Liver (tissue), 9 donors: ENCODE data around the gene SASH1. TPM values are rescaled to one million over a fixed set of nuclear protein-coding genes. Genes with fewer than 3 reads are reported as not detected.

Source experiments
- DNase-seq: peaks from one replicate; pipeline ENCODE4 v3.0.0-alpha.2; 2017; ENCODE audit warnings: low spot score
- H3K27ac ChIP-seq, 2 donors: one replicate each; pipeline ENCODE4 v1.7.0; 2013; ENCODE audit warnings: inconsistent platforms in 2 of 2, low read length in 2 of 2, control low read depth in 1 of 2, low read depth in 1 of 2, mild to moderate bottlenecking in 1 of 2
- H3K27me3 ChIP-seq, 4 donors: one replicate each; pipeline versions ENCODE4 v1.6.1 to v1.7.0; 2013; ENCODE audit warnings: low read length in 3 of 4, inconsistent platforms in 1 of 4, mild to moderate bottlenecking in 1 of 4, moderate library complexity in 1 of 4; ENCODE audit not compliant: control insufficient read depth in 4 of 4, insufficient read depth in 4 of 4
- H3K36me3 ChIP-seq, 4 donors: one replicate each; pipeline versions ENCODE4 v1.6.1 to v1.7.0; 2013; ENCODE audit warnings: low read length in 3 of 4, mild to moderate bottlenecking in 3 of 4, low read depth in 1 of 4, moderate library complexity in 1 of 4; ENCODE audit not compliant: control insufficient read depth in 4 of 4, insufficient read depth in 3 of 4
- H3K4me1 ChIP-seq, 4 donors: one replicate each; pipeline versions ENCODE4 v1.6.1 to v1.7.0; 2013; ENCODE audit warnings: low read length in 3 of 4, mild to moderate bottlenecking in 3 of 4, moderate library complexity in 1 of 4; ENCODE audit not compliant: control insufficient read depth in 4 of 4, insufficient read depth in 4 of 4
- H3K4me3 ChIP-seq, 3 donors: one replicate each; pipeline versions ENCODE4 v1.6.1 to v1.7.0; 2013; ENCODE audit warnings: low read length in 3 of 3, control low read depth in 1 of 3, low read depth in 1 of 3, mild to moderate bottlenecking in 1 of 3
- H3K9ac ChIP-seq, 2 donors: one replicate each; pipeline ENCODE4 v1.7.0; 2013; ENCODE audit warnings: low read length in 2 of 2, mild to moderate bottlenecking in 2 of 2, moderate library complexity in 2 of 2, control low read depth in 1 of 2, low read depth in 1 of 2
- H3K9me3 ChIP-seq, 4 donors: one replicate each; pipeline versions ENCODE4 v1.6.1 to v1.7.0; 2013; ENCODE audit warnings: low read length in 3 of 4; ENCODE audit not compliant: control insufficient read depth in 4 of 4
- ATF3 ChIP-seq: IDR thresholded peaks from 2 replicates; pipeline ENCODE4 v1.6.1; 2016; ENCODE audit warnings: antibody characterized with exemption
- CTCF ChIP-seq: fragments of 150-350 bp; IDR thresholded peaks from 2 replicates; pipeline ENCODE4 v1.5.1; 2017; ENCODE audit warnings: improper control_type of control experiment, low read depth, low read length; ENCODE audit not compliant: missing input control
- EGR1 ChIP-seq, 2 donors: IDR thresholded peaks; 2 replicates each; pipeline ENCODE4 v1.6.1; 2016 to 2018; ENCODE audit warnings: antibody characterized with exemption in 2 of 2, low read depth in 2 of 2
- FOXA1 ChIP-seq: IDR thresholded peaks from 2 replicates; pipeline ENCODE4 v1.6.1; 2016; ENCODE audit warnings: antibody characterized with exemption
- FOXA2 ChIP-seq: IDR thresholded peaks from 2 replicates; pipeline ENCODE4 v1.6.1; 2016; ENCODE audit warnings: antibody characterized with exemption
- HNF4A ChIP-seq, 2 donors: conservative IDR thresholded peaks; 2 replicates each; pipeline ENCODE4 v1.6.1; 2016; ENCODE audit warnings: antibody characterized with exemption in 2 of 2, mild to moderate bottlenecking in 2 of 2
- HNF4G ChIP-seq: IDR thresholded peaks from 2 replicates; pipeline ENCODE4 v1.6.1; 2016; ENCODE audit warnings: antibody characterized with exemption
- JUND ChIP-seq, 2 donors: IDR thresholded peaks; 2 replicates each; pipeline ENCODE4 v1.6.1; 2016; ENCODE audit warnings: antibody characterized with exemption in 2 of 2
- MAX ChIP-seq: IDR thresholded peaks from 2 replicates; pipeline ENCODE4 v1.6.1; 2016; ENCODE audit warnings: antibody characterized with exemption
- NR2F2 ChIP-seq: IDR thresholded peaks from 2 replicates; pipeline ENCODE4 v1.6.1; 2016; ENCODE audit warnings: antibody characterized with exemption
- RAD21 ChIP-seq, 2 donors: IDR thresholded peaks; 2 replicates each; pipeline ENCODE4 v1.6.1; 2016; ENCODE audit warnings: antibody characterized with exemption in 2 of 2, mild to moderate bottlenecking in 2 of 2
- REST ChIP-seq: IDR thresholded peaks from 2 replicates; pipeline ENCODE4 v1.6.1; 2016; ENCODE audit warnings: antibody characterized with exemption, mild to moderate bottlenecking
- RXRA ChIP-seq, 2 donors: IDR thresholded peaks; 2 replicates each; pipeline ENCODE4 v1.6.1; 2017 to 2018; ENCODE audit warnings: antibody characterized with exemption in 2 of 2, mild to moderate bottlenecking in 1 of 2
- SP1 ChIP-seq: IDR thresholded peaks from 2 replicates; pipeline ENCODE4 v1.6.1; 2018; ENCODE audit warnings: antibody characterized with exemption, mild to moderate bottlenecking
- TAF1 ChIP-seq: conservative IDR thresholded peaks from 2 replicates; pipeline ENCODE4 v1.6.1; 2016; ENCODE audit warnings: antibody characterized with exemption, mild to moderate bottlenecking
- YY1 ChIP-seq: IDR thresholded peaks from 2 replicates; pipeline ENCODE4 v1.6.1; 2016; ENCODE audit warnings: antibody characterized with exemption, mild to moderate bottlenecking
- ZBTB33 ChIP-seq: IDR thresholded peaks from 2 replicates; pipeline ENCODE4 v1.6.1; 2016; ENCODE audit warnings: antibody characterized with exemption
- WGBS: extraction: QIAGEN DNeasy Blood & Tissue Kit; methylation state at CpG from one replicate; pipeline ENCODE4 v1.1.7; 2013; 5-methylcytosine and 5-hydroxymethylcytosine counted together
- polyA plus RNA-seq, 2 donors: library from polyadenylated mRNA; stranded (reverse) in 1 of 2; unstranded in 1 of 2; fragments of 200-250 nt in 1 of 2; fragments of >200 nt in 1 of 2; fragmentation: Nextera tagmentation in 1 of 2; extraction: Ambion mirVana in 1 of 2; gene quantifications; one replicate each; pipeline versions ENCODE4 v1.2.1 to v1.2.3, GENCODE V29; 2013 to 2015
- total RNA-seq, 2 donors: library from RNA; depleted of rRNA; stranded (reverse); fragments of >200 nt; gene quantifications; one replicate each; pipeline ENCODE4 v1.2.3, GENCODE V29; 2014
- donor health status: healthy.
- donor health status: healthy.
- donor health status: healthy.
- donor health status: healthy.
- donor health status: healthy.

Gene SASH1
- total and polyA plus RNA-seq, 4 donors = 3.5 to 16.4 (median 7.6) TPM

GRCh38 chr6:148502773-148503135 is 160.1 kb downstream of the SASH1 start:
- no peak overlapping the region for H3K9ac ChIP-seq
- TF ChIP-seq RXRA (IDR thresholded peaks at IDR 0.05) = no peak
- no peak for TF ChIP-seq TAF1
- TF ChIP-seq ZBTB33 = no peak
- TF ChIP-seq EGR1 (IDR thresholded peaks at IDR 0.05; ENCODE audit: low read depth in 2 of 2) = no peak
- TF ChIP-seq MAX = no peak
- no peak for TF ChIP-seq FOXA1
- no peak for TF ChIP-seq NR2F2
- TF ChIP-seq REST = no peak
- TF ChIP-seq SP1 = no peak
- no peak for TF ChIP-seq ATF3
- no peak for TF ChIP-seq FOXA2
- no peak for TF ChIP-seq JUND (IDR thresholded peaks at IDR 0.05)
- no peak for TF ChIP-seq RAD21 (IDR thresholded peaks at IDR 0.05)
- TF ChIP-seq HNF4A (conservative IDR thresholded peaks at IDR 0.05) = no peak
- no peak for TF ChIP-seq CTCF
- no peak for TF ChIP-seq HNF4G
- no peak for TF ChIP-seq YY1

GRCh38 chr6:148503703-148504102 is 161.1 kb downstream of the SASH1 start:
- Histone ChIP-seq H3K36me3 (no peaks in the 10 kb centered on the region), H3K4me1 (no peaks in the 10 kb centered on the region), H3K9me3 (no peaks in the 10 kb centered on the region), H3K9ac (no peak overlapping the region), H3K4me3 (no peak overlapping the region), H3K27me3 (no peaks in the 10 kb centered on the region), H3K27ac (no peak overlapping the region)
- no peak for DNase-seq
- 97% methylated on average over 1 of the region's 1 CpG for WGBS
- TF ChIP-seq RAD21 (IDR thresholded peaks at IDR 0.05) (no peak), HNF4G (no peak)

More at GRCh38 chr6:148502773-148503135, 160.1 kb downstream of the SASH1 start:
- H3K27me3 ChIP-seq = no peaks in the 10 kb centered on the region
- no peaks in the 10 kb centered on the region for H3K4me1 ChIP-seq
- H3K36me3 ChIP-seq = no peaks in the 10 kb centered on the region
- 82% methylated on average over 6 of the region's 6 CpGs for WGBS
- no peak overlapping the region for H3K27ac ChIP-seq
- H3K9me3 ChIP-seq = no peaks in the 10 kb centered on the region
- no peak for DNase-seq
- no peak overlapping the region for H3K4me3 ChIP-seq
